ENCODE data around the gene TUBGCP3. TPM values are rescaled to one million over a fixed set of nuclear protein-coding genes. Genes with fewer than 3 reads are reported as not detected.
"Not testable (repeated sequence)": the region's sequence is repeated elsewhere in the genome, so short reads cannot be mapped to it uniquely, and the experiment has no call there.

Gene TUBGCP3
- total and polyA plus RNA-seq, 2 donors from 2014 or later = 9.1 to 33.2 TPM

DNA sequence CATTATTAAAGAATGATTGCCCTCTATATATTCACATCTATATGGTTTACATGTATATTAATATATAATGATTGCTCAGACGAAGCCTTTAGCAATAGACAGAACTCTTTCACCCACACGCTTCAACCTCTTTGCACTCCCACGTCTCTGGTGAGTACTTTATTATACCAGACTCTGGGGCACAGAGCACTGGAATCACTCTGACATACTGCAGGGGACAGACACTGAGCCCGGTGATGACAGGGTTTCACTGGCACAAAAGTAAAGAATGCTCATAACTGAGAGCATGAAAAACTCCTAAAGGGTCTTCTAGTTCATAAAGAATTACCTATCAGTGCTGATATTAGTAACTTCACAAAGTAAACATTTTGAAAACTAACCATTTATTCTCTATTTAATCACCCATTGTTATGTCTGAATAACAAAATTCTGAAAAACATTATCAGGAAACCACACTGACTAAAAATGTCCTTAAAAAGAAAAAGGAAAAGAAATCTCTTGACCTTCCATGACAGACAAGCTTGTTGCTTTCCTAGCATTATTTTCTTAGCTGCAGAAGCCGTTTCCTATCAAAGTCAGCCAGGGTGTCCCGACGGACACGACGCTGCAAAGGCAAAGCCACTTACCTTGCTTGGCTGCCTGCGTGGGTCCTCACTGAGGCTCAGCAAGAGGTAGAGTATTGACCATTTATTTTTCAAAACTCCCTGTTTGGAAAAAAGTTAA is 29.1 kb downstream of the TUBGCP3 start:
- no peak overlapping the region for H3K9ac ChIP-seq (ENCODE audit: low read length in 3 of 3)
- no peak for FAIRE-seq
- no peaks in the 10 kb centered on the region for H3K27me3 ChIP-seq (ENCODE audit: control insufficient read depth, insufficient read depth, low read length)
- peaks cover 7 to 35% (median 31%) of the 10 kb centered on the region in 3 donors for H3K36me3 ChIP-seq (ENCODE audit: control insufficient read depth in 2 of 3, insufficient read depth in 3 of 3, low read length in 3 of 3)
- no peak for TF ChIP-seq CTCF (IDR thresholded peaks at IDR 0.05; ENCODE audit: borderline replicate concordance, extremely low read depth, insufficient read depth)
- intact Hi-C loops (cut with DNase I) = no loop called here
- DNase-seq = no peak
- H3K4me1 ChIP-seq (ENCODE audit: control insufficient read depth in 2 of 3, insufficient read depth in 2 of 3, low read depth in 1 of 3, low read length in 3 of 3) = peaks cover 0 to 11% (median 5%) of the 10 kb centered on the region in 3 donors
- no peak overlapping the region for H3K4me3 ChIP-seq (ENCODE audit: low read length in 3 of 3)
- no peaks in the 10 kb centered on the region for H3K9me3 ChIP-seq (ENCODE audit: control insufficient read depth in 2 of 3, insufficient read depth in 1 of 3, low read length in 3 of 3)
- no peak overlapping the region for H3K27ac ChIP-seq (ENCODE audit: low read depth in 2 of 2, low read length in 2 of 2)

DNA sequence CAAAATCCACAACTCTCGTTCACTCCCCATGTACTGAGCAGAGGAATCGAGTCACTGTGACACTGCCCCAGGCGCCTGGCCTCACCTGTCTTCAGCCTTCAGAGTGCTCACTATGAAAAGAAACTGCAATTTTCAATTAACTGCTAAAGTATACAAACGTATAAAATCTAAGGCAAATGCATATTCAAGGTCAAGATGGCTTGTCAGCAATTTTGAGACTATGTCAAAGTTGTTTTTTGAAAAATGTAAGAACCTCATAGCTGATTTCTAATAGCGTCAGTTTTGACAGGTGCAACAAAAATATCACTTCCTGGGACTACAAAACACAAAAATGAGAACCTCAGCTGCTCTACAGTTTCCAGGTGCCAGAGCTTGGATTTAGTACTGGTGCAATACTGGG is 31.4 kb downstream of the TUBGCP3 start:
- no peaks in the 10 kb centered on the region for H3K27me3 ChIP-seq (ENCODE audit: control insufficient read depth, insufficient read depth, low read length)
- peaks cover 7 to 45% (median 44%) of the 10 kb centered on the region in 3 donors for H3K36me3 ChIP-seq (ENCODE audit: control insufficient read depth in 2 of 3, insufficient read depth in 3 of 3, low read length in 3 of 3)
- no peak for FAIRE-seq
- intact Hi-C loops (cut with DNase I) = no loop called here
- TF ChIP-seq CTCF (IDR thresholded peaks at IDR 0.05; ENCODE audit: borderline replicate concordance, extremely low read depth, insufficient read depth) = no peak
- H3K4me3 ChIP-seq (ENCODE audit: low read length in 3 of 3) = no peak overlapping the region
- H3K9ac ChIP-seq (ENCODE audit: low read length in 3 of 3) = no peak overlapping the region
- H3K9me3 ChIP-seq (ENCODE audit: control insufficient read depth in 2 of 3, insufficient read depth in 1 of 3, low read length in 3 of 3) = no peaks in the 10 kb centered on the region
- peaks cover 0 to 5% (median 2%) of the 10 kb centered on the region in 3 donors for H3K4me1 ChIP-seq (ENCODE audit: control insufficient read depth in 2 of 3, insufficient read depth in 2 of 3, low read depth in 1 of 3, low read length in 3 of 3)
- no peak for DNase-seq
- H3K27ac ChIP-seq (ENCODE audit: low read depth in 2 of 2, low read length in 2 of 2) = no peak overlapping the region

GRCh38 chr13:112554214-112554850 is 33.6 kb downstream of the TUBGCP3 start:
- H3K36me3 ChIP-seq (ENCODE audit: control insufficient read depth in 2 of 3, insufficient read depth in 3 of 3, low read length in 3 of 3) = peaks cover 7 to 47% (median 46%) of the 10 kb centered on the region in 3 donors
- FAIRE-seq = no peak

GRCh38 chr13:112548975-112549374 is 39.0 kb downstream of the TUBGCP3 start:
- H3K4me1 ChIP-seq (ENCODE audit: control insufficient read depth in 2 of 3, insufficient read depth in 2 of 3, low read depth in 1 of 3, low read length in 3 of 3); FAIRE-seq; H3K9ac ChIP-seq (ENCODE audit: low read length in 3 of 3); H3K9me3 ChIP-seq (ENCODE audit: control insufficient read depth in 2 of 3, insufficient read depth in 1 of 3, low read length in 3 of 3); H3K27ac ChIP-seq (ENCODE audit: low read depth in 2 of 2, low read length in 2 of 2); DNase-seq; intact Hi-C loops (cut with DNase I); H3K27me3 ChIP-seq (ENCODE audit: control insufficient read depth, insufficient read depth, low read length); H3K4me3 ChIP-seq (ENCODE audit: low read length in 3 of 3): not testable (repeated sequence)
- H3K36me3 ChIP-seq (ENCODE audit: control insufficient read depth in 2 of 3, insufficient read depth in 3 of 3, low read length in 3 of 3) = peaks cover 7 to 42% (median 38%) of the 10 kb centered on the region in 3 donors

More at GRCh38 chr13:112554214-112554850, 33.6 kb downstream of the TUBGCP3 start:
- no peak overlapping the region for H3K9ac ChIP-seq (ENCODE audit: low read length in 3 of 3)
- TF ChIP-seq CTCF (IDR thresholded peaks at IDR 0.05; ENCODE audit: borderline replicate concordance, extremely low read depth, insufficient read depth) = no peak
- H3K27ac ChIP-seq (ENCODE audit: low read depth in 2 of 2, low read length in 2 of 2) = no peak overlapping the region
- no peaks in the 10 kb centered on the region for H3K27me3 ChIP-seq (ENCODE audit: control insufficient read depth, insufficient read depth, low read length)
- intact Hi-C loops (cut with DNase I) = no loop called here
- no peaks in the 10 kb centered on the region for H3K4me1 ChIP-seq (ENCODE audit: control insufficient read depth in 2 of 3, insufficient read depth in 2 of 3, low read depth in 1 of 3, low read length in 3 of 3)
- H3K4me3 ChIP-seq (ENCODE audit: low read length in 3 of 3) = no peak overlapping the region
- DNase-seq = no peak
- H3K9me3 ChIP-seq (ENCODE audit: control insufficient read depth in 2 of 3, insufficient read depth in 1 of 3, low read length in 3 of 3) = no peaks in the 10 kb centered on the region
